ENCODE results near the gene NAALADL2.
"Not testable (repeated sequence)": the region's sequence is repeated elsewhere in the genome, so short reads cannot be mapped to it uniquely, and the experiment has no call there.

NAALADL2 gene

GRCh38 chr3:175460849-175461399 lies 601.8 kb downstream of the NAALADL2 start:
- not testable (repeated sequence) for H3K9me3 ChIP-seq (ENCODE audit: control insufficient read depth, low read length); H3K36me3 ChIP-seq (ENCODE audit: control insufficient read depth, insufficient read depth, low read length); H3K4me1 ChIP-seq (ENCODE audit: control insufficient read depth, insufficient read depth, low read length); H3K4me3 ChIP-seq (ENCODE audit: insufficient read depth, low read depth, low read length); H3K27ac ChIP-seq (ENCODE audit: insufficient read depth, low read depth, low read length, poor library complexity, severe bottlenecking); H3K27me3 ChIP-seq (ENCODE audit: control insufficient read depth, insufficient read depth, low read length, poor library complexity, severe bottlenecking)
- WGBS, 2 experiments = 89 to 96% methylated on average over 4 of the region's 4 CpGs

GRCh38 chr3:175464362-175464761 lies 605.2 kb downstream of the NAALADL2 start:
- Histone ChIP-seq H3K9me3 (ENCODE audit: control insufficient read depth, low read length) (no peaks in the 10 kb centered on the region), H3K4me1 (ENCODE audit: control insufficient read depth, insufficient read depth, low read length) (no peaks in the 10 kb centered on the region), H3K27ac (ENCODE audit: insufficient read depth, low read depth, low read length, poor library complexity, severe bottlenecking) (no peak overlapping the region), H3K36me3 (ENCODE audit: control insufficient read depth, insufficient read depth, low read length) (no peaks in the 10 kb centered on the region), H3K4me3 (ENCODE audit: insufficient read depth, low read depth, low read length) (no peak overlapping the region), H3K27me3 (ENCODE audit: control insufficient read depth, insufficient read depth, low read length, poor library complexity, severe bottlenecking) (no peaks in the 10 kb centered on the region)
- 92 to 100% methylated on average over 1 to 3 of the region's 3 CpGs for WGBS, 2 experiments

- H3K36me3 ChIP-seq (ENCODE audit: control insufficient read depth, insufficient read depth, low read length) = no peaks in the 10 kb centered on the region
- H3K27ac ChIP-seq (ENCODE audit: insufficient read depth, low read depth, low read length, poor library complexity, severe bottlenecking) = no peak overlapping the region
- no peaks in the 10 kb centered on the region for H3K27me3 ChIP-seq (ENCODE audit: control insufficient read depth, insufficient read depth, low read length, poor library complexity, severe bottlenecking)
Measured at GRCh38 chr3:175469124-175469523, 610.0 kb downstream of the NAALADL2 start.

GRCh38 chr3:175475765-175476164 lies 616.6 kb downstream of the NAALADL2 start:
- no peaks in the 10 kb centered on the region for H3K27me3 ChIP-seq (ENCODE audit: control insufficient read depth, insufficient read depth, low read length, poor library complexity, severe bottlenecking)

More at GRCh38 chr3:175469124-175469523, 610.0 kb downstream of the NAALADL2 start:
- H3K9me3 ChIP-seq (ENCODE audit: control insufficient read depth, low read length) = no peaks in the 10 kb centered on the region
- H3K4me3 ChIP-seq (ENCODE audit: insufficient read depth, low read depth, low read length) = no peak overlapping the region
- H3K4me1 ChIP-seq (ENCODE audit: control insufficient read depth, insufficient read depth, low read length) = no peaks in the 10 kb centered on the region

GRCh38 chr3:175476489-175476888 lies 617.4 kb downstream of the NAALADL2 start:
- H3K27ac ChIP-seq (ENCODE audit: insufficient read depth, low read depth, low read length, poor library complexity, severe bottlenecking) = no peak overlapping the region
- WGBS, 2 experiments = 79 to 88% methylated on average over 1 to 2 of the region's 2 CpGs
- no peaks in the 10 kb centered on the region for H3K9me3 ChIP-seq (ENCODE audit: control insufficient read depth, low read length)
- H3K27me3 ChIP-seq (ENCODE audit: control insufficient read depth, insufficient read depth, low read length, poor library complexity, severe bottlenecking) = no peaks in the 10 kb centered on the region
- no peaks in the 10 kb centered on the region for H3K4me1 ChIP-seq (ENCODE audit: control insufficient read depth, insufficient read depth, low read length)
- H3K4me3 ChIP-seq (ENCODE audit: insufficient read depth, low read depth, low read length) = no peak overlapping the region
- H3K36me3 ChIP-seq (ENCODE audit: control insufficient read depth, insufficient read depth, low read length) = no peaks in the 10 kb centered on the region

More at GRCh38 chr3:175475765-175476164, 616.6 kb downstream of the NAALADL2 start:
- Histone ChIP-seq H3K4me1 (ENCODE audit: control insufficient read depth, insufficient read depth, low read length) (no peaks in the 10 kb centered on the region), H3K36me3 (ENCODE audit: control insufficient read depth, insufficient read depth, low read length) (no peaks in the 10 kb centered on the region), H3K4me3 (ENCODE audit: insufficient read depth, low read depth, low read length) (no peak overlapping the region), H3K9me3 (ENCODE audit: control insufficient read depth, low read length) (no peaks in the 10 kb centered on the region), H3K27ac (ENCODE audit: insufficient read depth, low read depth, low read length, poor library complexity, severe bottlenecking) (no peak overlapping the region)
- 91 to 96% methylated on average over 4 of the region's 4 CpGs for WGBS, 2 experiments

- Histone ChIP-seq H3K9me3 (ENCODE audit: control insufficient read depth, low read length) (no peaks in the 10 kb centered on the region), H3K27me3 (ENCODE audit: control insufficient read depth, insufficient read depth, low read length, poor library complexity, severe bottlenecking) (no peaks in the 10 kb centered on the region), H3K4me1 (ENCODE audit: control insufficient read depth, insufficient read depth, low read length) (no peaks in the 10 kb centered on the region), H3K36me3 (ENCODE audit: control insufficient read depth, insufficient read depth, low read length) (no peaks in the 10 kb centered on the region), H3K4me3 (ENCODE audit: insufficient read depth, low read depth, low read length) (no peak overlapping the region), H3K27ac (ENCODE audit: insufficient read depth, low read depth, low read length, poor library complexity, severe bottlenecking) (no peak overlapping the region)
- WGBS, 2 experiments = 93 to 100% methylated on average over 2 of the region's 2 CpGs
Measured at GRCh38 chr3:175477651-175478224, 618.6 kb downstream of the NAALADL2 start.

GRCh38 chr3:175478301-175478700 lies 619.2 kb downstream of the NAALADL2 start:
- H3K9me3 ChIP-seq (ENCODE audit: control insufficient read depth, low read length) = no peaks in the 10 kb centered on the region
- 79 to 80% methylated on average over 1 to 2 of the region's 2 CpGs for WGBS, 2 experiments
- no peaks in the 10 kb centered on the region for H3K36me3 ChIP-seq (ENCODE audit: control insufficient read depth, insufficient read depth, low read length)
- no peak overlapping the region for H3K4me3 ChIP-seq (ENCODE audit: insufficient read depth, low read depth, low read length)
- no peak overlapping the region for H3K27ac ChIP-seq (ENCODE audit: insufficient read depth, low read depth, low read length, poor library complexity, severe bottlenecking)
- no peaks in the 10 kb centered on the region for H3K4me1 ChIP-seq (ENCODE audit: control insufficient read depth, insufficient read depth, low read length)
- no peaks in the 10 kb centered on the region for H3K27me3 ChIP-seq (ENCODE audit: control insufficient read depth, insufficient read depth, low read length, poor library complexity, severe bottlenecking)

GRCh38 chr3:175479175-175479574 lies 620.0 kb downstream of the NAALADL2 start:
- no peaks in the 10 kb centered on the region for H3K36me3 ChIP-seq (ENCODE audit: control insufficient read depth, insufficient read depth, low read length)
- H3K9me3 ChIP-seq (ENCODE audit: control insufficient read depth, low read length) = no peaks in the 10 kb centered on the region
- WGBS, 2 experiments = 89 to 90% methylated on average over 2 of the region's 2 CpGs
- no peaks in the 10 kb centered on the region for H3K4me1 ChIP-seq (ENCODE audit: control insufficient read depth, insufficient read depth, low read length)
- no peak overlapping the region for H3K4me3 ChIP-seq (ENCODE audit: insufficient read depth, low read depth, low read length)
- H3K27ac ChIP-seq (ENCODE audit: insufficient read depth, low read depth, low read length, poor library complexity, severe bottlenecking) = no peak overlapping the region
- no peaks in the 10 kb centered on the region for H3K27me3 ChIP-seq (ENCODE audit: control insufficient read depth, insufficient read depth, low read length, poor library complexity, severe bottlenecking)

GRCh38 chr3:175479800-175480199 lies 620.7 kb downstream of the NAALADL2 start:
- Histone ChIP-seq H3K36me3 (ENCODE audit: control insufficient read depth, insufficient read depth, low read length) (no peaks in the 10 kb centered on the region), H3K27ac (ENCODE audit: insufficient read depth, low read depth, low read length, poor library complexity, severe bottlenecking) (no peak overlapping the region), H3K9me3 (ENCODE audit: control insufficient read depth, low read length) (no peaks in the 10 kb centered on the region), H3K4me3 (ENCODE audit: insufficient read depth, low read depth, low read length) (no peak overlapping the region), H3K27me3 (ENCODE audit: control insufficient read depth, insufficient read depth, low read length, poor library complexity, severe bottlenecking) (no peaks in the 10 kb centered on the region), H3K4me1 (ENCODE audit: control insufficient read depth, insufficient read depth, low read length) (no peaks in the 10 kb centered on the region)

GRCh38 chr3:175484666-175485065 lies 625.5 kb downstream of the NAALADL2 start:
- no peak overlapping the region for H3K27ac ChIP-seq (ENCODE audit: insufficient read depth, low read depth, low read length, poor library complexity, severe bottlenecking)
- no peaks in the 10 kb centered on the region for H3K36me3 ChIP-seq (ENCODE audit: control insufficient read depth, insufficient read depth, low read length)
- no peaks in the 10 kb centered on the region for H3K9me3 ChIP-seq (ENCODE audit: control insufficient read depth, low read length)
- no peaks in the 10 kb centered on the region for H3K4me1 ChIP-seq (ENCODE audit: control insufficient read depth, insufficient read depth, low read length)
- H3K27me3 ChIP-seq (ENCODE audit: control insufficient read depth, insufficient read depth, low read length, poor library complexity, severe bottlenecking) = no peaks in the 10 kb centered on the region
- no peak overlapping the region for H3K4me3 ChIP-seq (ENCODE audit: insufficient read depth, low read depth, low read length)
- 98 to 100% methylated on average over 2 of the region's 2 CpGs for WGBS, 2 experiments

GRCh38 chr3:175485436-175485835 lies 626.3 kb downstream of the NAALADL2 start:
- Histone ChIP-seq H3K4me1 (ENCODE audit: control insufficient read depth, insufficient read depth, low read length) (no peaks in the 10 kb centered on the region), H3K36me3 (ENCODE audit: control insufficient read depth, insufficient read depth, low read length) (no peaks in the 10 kb centered on the region), H3K27ac (ENCODE audit: insufficient read depth, low read depth, low read length, poor library complexity, severe bottlenecking) (no peak overlapping the region), H3K27me3 (ENCODE audit: control insufficient read depth, insufficient read depth, low read length, poor library complexity, severe bottlenecking) (no peaks in the 10 kb centered on the region), H3K4me3 (ENCODE audit: insufficient read depth, low read depth, low read length) (no peak overlapping the region), H3K9me3 (ENCODE audit: control insufficient read depth, low read length) (no peaks in the 10 kb centered on the region)
- 86 to 95% methylated on average over 1 of the region's 1 CpG for WGBS, 2 experiments
